ENCODE data around the gene TBC1D7.

DNA sequence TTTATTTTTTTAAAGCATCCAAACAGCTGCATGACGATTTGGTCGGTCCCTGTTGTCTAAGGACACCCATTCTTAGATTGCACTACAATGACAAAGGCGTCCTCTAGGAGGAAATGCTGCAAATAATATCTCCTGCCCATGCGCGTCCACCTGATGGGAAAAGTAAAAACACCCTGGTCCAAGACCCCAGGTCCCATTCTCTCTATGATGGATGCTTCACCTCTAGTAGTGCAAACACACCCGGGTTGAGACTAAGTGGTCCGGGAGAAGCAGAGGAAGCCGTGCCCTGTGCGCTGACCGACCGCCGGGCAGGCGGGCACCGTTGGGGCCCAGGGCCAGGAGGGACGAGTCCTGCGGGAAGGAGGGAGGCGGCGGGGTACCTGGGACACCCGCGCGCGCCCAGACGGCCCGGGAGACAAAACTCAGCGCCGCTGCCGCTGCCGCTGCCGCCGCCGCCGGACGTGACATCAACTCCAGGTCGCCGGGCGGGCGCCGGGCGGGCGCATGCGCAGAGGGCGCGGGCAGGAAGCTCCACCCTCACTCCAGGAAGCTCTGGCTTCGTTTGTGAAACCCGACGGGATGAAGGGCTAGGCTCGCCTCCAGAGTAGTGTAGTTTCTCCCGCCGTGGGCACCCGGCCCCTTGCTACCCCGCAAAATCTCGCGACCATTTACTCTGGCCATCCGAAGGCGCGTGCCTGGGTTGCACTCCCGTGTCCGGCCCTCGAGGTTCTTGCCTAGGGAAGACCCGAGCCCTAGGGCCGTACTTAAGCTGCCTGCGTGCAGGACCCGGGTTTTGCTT is at the start of gene TBC1D7:
- TF ChIP-seq, protein P1, sequence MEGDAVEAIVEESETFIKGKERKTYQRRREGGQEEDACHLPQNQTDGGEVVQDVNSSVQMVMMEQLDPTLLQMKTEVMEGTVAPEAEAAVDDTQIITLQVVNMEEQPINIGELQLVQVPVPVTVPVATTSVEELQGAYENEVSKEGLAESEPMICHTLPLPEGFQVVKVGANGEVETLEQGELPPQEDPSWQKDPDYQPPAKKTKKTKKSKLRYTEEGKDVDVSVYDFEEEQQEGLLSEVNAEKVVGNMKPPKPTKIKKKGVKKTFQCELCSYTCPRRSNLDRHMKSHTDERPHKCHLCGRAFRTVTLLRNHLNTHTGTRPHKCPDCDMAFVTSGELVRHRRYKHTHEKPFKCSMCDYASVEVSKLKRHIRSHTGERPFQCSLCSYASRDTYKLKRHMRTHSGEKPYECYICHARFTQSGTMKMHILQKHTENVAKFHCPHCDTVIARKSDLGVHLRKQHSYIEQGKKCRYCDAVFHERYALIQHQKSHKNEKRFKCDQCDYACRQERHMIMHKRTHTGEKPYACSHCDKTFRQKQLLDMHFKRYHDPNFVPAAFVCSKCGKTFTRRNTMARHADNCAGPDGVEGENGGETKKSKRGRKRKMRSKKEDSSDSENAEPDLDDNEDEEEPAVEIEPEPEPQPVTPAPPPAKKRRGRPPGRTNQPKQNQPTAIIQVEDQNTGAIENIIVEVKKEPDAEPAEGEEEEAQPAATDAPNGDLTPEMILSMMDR (conservative IDR thresholded peaks at IDR 0.05; ENCODE audit: low read depth, low read length) = peak; percentile 25
- TF ChIP-seq EZH2 (IDR thresholded peaks at IDR 0.05; ENCODE audit: low read length, unreplicated experiment) (no peak), EZH2phosphoT487 (IDR thresholded peaks at IDR 0.05; ENCODE audit: borderline replicate concordance, low read length) (no peak)

All from PC-3 (cell line).